Sigmoid colon (tissue), 7 donors: ENCODE results near the gene STK32B. TPM values are rescaled to one million over a fixed set of nuclear protein-coding genes. Genes with fewer than 3 reads are reported as not detected.
A peak's percentile ranks its signal among the peaks of the same experiment; 100 is the strongest.

ENCODE experiments used
- DNase-seq: peaks from one replicate; pipeline ENCODE4 v3.0.0-alpha.2; 2019
- H3K27ac ChIP-seq, 4 donors: fragments of 200-600 bp; sonication (generic); one replicate each; pipeline ENCODE4 v1.5.1; 2016 to 2019; ENCODE audit warnings: mild to moderate bottlenecking in 1 of 4
- H3K27me3 ChIP-seq, 3 donors: fragments of 200-600 bp; sonication (generic); one replicate each; pipeline ENCODE4 v1.5.1; 2019; ENCODE audit warnings: mild to moderate bottlenecking in 1 of 3
- H3K36me3 ChIP-seq, 4 donors: fragments of 200-600 bp; sonication (generic); one replicate each; pipeline ENCODE4 v1.5.1; 2016 to 2019
- H3K4me1 ChIP-seq, 4 donors: fragments of 200-600 bp; sonication (generic); one replicate each; pipeline ENCODE4 v1.5.1; 2017 to 2019
- H3K4me3 ChIP-seq, 4 donors: fragments of 200-600 bp; sonication (generic); one replicate each; pipeline ENCODE4 v1.5.1; 2017 to 2019; ENCODE audit warnings: mild to moderate bottlenecking in 2 of 4, moderate library complexity in 1 of 4
- H3K9me3 ChIP-seq, 4 donors: fragments of 200-600 bp in 3 of 4; sonication (generic) in 3 of 4; one replicate each; pipeline versions ENCODE4 v1.5.1 to v1.6.1; 2013 to 2019
- CTCF ChIP-seq, 4 experiments: fragments of 450-650 bp in 3 of 4; fragments of 200-600 bp in 1 of 4; IDR thresholded peaks; one replicate each; pipeline ENCODE4 v1.5.1; 2016 to 2019; ENCODE audit warnings: antibody characterized with exemption in 4 of 4, mild to moderate bottlenecking in 3 of 4, moderate library complexity in 2 of 4
- EP300 ChIP-seq, 4 donors: sonication (generic); formaldehyde crosslinking; IDR thresholded peaks; one replicate each; pipeline ENCODE4 v1.6.1; 2017; ENCODE audit warnings: antibody characterized with exemption in 4 of 4
- POLR2A ChIP-seq, 2 donors: fragments of 450-650 bp; IDR thresholded peaks; one replicate each; pipeline ENCODE4 v1.6.1; 2016; ENCODE audit warnings: antibody characterized with exemption in 2 of 2, mild to moderate bottlenecking in 2 of 2, moderate library complexity in 2 of 2
- POLR2AphosphoS5 ChIP-seq, 4 donors: sonication (generic); formaldehyde crosslinking; IDR thresholded peaks; one replicate each; pipeline ENCODE4 v1.6.1; 2017; ENCODE audit warnings: antibody characterized with exemption in 4 of 4
- WGBS, 2 donors: extraction: QIAGEN DNeasy Blood & Tissue Kit; methylation state at CpG; one replicate each; pipeline ENCODE4 v1.1.7; 2013; 5-methylcytosine and 5-hydroxymethylcytosine counted together
- intact Hi-C: fragments of 100-400 bp; cut with DNase I; formaldehyde crosslinking; loops from one replicate; pipeline ENCODE4 v1.15.1; 2023
- polyA plus RNA-seq, 3 donors: library from polyadenylated mRNA; stranded (reverse); fragments of 200-250 nt; gene quantifications; one replicate each; pipeline ENCODE4 v1.2.3, GENCODE V29; 2013
- total RNA-seq, 4 donors: library from RNA; depleted of rRNA; stranded (reverse); fragments of >200 nt; gene quantifications; one replicate each; pipeline ENCODE4 v1.1.0, GENCODE V29; 2016
- donor health status: healthy with polysubstance abuse.
- donor health status: Bipolar disorder and iron deficiency.
- donor health status: healthy.

Gene STK32B
- total and polyA plus RNA-seq, 7 donors: 0.23 to 3.9 (median 1.8) TPM

DNA sequence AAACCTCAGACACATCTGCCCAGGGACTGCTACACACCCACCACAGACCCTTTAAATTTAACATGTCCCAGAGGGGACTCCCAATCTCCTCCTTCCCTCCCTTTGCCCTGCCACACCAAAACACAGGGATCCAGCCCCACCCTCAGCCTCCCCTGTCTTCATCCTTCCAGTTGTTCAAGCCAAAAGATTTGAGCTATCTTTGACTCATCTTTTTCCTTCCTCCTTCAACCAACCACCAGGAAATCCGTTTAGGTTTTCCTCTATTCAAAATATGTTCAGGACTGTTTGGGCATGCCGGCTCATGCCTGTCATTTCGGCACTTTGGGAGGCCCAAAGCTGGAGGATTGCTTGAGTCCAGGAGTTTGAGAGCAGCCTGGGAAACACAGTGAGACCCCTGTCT lies 6.9 kb upstream of the STK32B start:
- intact Hi-C loops: no loop called here

DNA sequence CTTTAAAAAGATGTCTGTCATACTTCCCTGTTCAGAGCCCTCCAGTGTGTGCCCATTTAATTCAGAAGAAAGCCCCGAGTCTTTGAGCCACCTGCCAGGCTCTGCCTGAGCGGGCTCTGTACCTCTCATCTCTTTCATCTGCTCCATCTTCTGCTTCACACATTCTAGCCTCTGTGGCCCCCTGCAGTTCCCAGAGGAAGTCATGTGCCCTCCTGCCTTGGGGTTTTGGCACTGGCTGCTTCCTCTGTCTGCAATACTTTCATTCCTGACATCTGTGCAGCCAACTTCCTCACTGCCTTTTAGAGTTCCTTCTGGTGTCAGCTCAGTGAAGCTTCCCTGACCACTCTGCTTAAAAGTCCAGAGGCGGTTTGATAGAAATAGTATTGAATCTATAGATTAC lies 6.2 kb upstream of the STK32B start:
- Histone ChIP-seq H3K9me3 (no peaks in the 10 kb centered on the region), H3K27ac (no peak overlapping the region), H3K36me3 (no peaks in the 10 kb centered on the region), H3K4me1 (peaks cover 0 to under 1% (median under 1%) of the 10 kb centered on the region in 4 donors), H3K27me3 (no peaks in the 10 kb centered on the region), H3K4me3 (no peak overlapping the region)
- intact Hi-C loops: no loop called here
- TF ChIP-seq EP300 (IDR thresholded peaks at IDR 0.05) (no peak), CTCF (IDR thresholded peaks at IDR 0.05) (no peak), POLR2A (IDR thresholded peaks at IDR 0.05) (no peak), POLR2AphosphoS5 (IDR thresholded peaks at IDR 0.05) (no peak)
- DNase-seq: no peak
- 35 to 63% methylated on average over 3 of the region's 3 CpGs for WGBS, 2 donors

More for the DNA sequence above, 6.9 kb upstream of the STK32B start:
- Histone ChIP-seq H3K9me3 (no peaks in the 10 kb centered on the region), H3K4me3 (no peak overlapping the region), H3K27ac (no peak overlapping the region), H3K4me1 (no peaks in the 10 kb centered on the region), H3K36me3 (no peaks in the 10 kb centered on the region), H3K27me3 (no peaks in the 10 kb centered on the region)
- DNase-seq: no peak
- 47 to 70% methylated on average over 3 of the region's 3 CpGs for WGBS, 2 donors
- TF ChIP-seq CTCF (IDR thresholded peaks at IDR 0.05) (no peak), POLR2AphosphoS5 (IDR thresholded peaks at IDR 0.05) (no peak), EP300 (IDR thresholded peaks at IDR 0.05) (no peak), POLR2A (IDR thresholded peaks at IDR 0.05) (no peak)

DNA sequence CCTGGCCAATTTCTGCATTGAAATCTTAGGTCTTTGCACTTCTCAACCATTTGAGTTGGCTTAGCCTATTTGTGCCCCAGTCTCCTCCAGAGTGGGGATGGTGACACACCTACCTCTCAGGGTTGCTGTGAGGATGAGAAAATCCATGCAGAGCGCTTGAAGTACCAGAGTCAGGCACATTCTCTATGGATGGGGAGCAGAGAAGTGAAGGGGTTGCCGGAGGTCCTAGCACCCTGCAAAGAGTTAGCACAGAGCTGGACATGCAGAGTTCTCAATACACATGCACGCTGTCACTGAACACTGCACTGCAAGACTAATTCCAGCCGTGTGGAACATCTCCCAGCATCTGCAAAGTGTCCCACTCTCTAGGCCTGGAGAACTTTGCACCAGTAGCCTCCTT lies 2.6 kb upstream of the STK32B start:
- Histone ChIP-seq H3K36me3 (no peaks in the 10 kb centered on the region), H3K27ac (no peak overlapping the region), H3K4me1 (peaks cover 0 to 22% (median 18%) of the 10 kb centered on the region in 4 donors), H3K9me3 (no peaks in the 10 kb centered on the region), H3K4me3 (no peak overlapping the region), H3K27me3 (no peaks in the 10 kb centered on the region)
- 83 to 87% methylated on average over 4 of the region's 4 CpGs for WGBS, 2 donors
- intact Hi-C loops: no loop called here
- DNase-seq: no peak
- TF ChIP-seq POLR2AphosphoS5 (IDR thresholded peaks at IDR 0.05) (no peak), CTCF (IDR thresholded peaks at IDR 0.05) (no peak), POLR2A (IDR thresholded peaks at IDR 0.05) (no peak), EP300 (IDR thresholded peaks at IDR 0.05) (no peak)

DNA sequence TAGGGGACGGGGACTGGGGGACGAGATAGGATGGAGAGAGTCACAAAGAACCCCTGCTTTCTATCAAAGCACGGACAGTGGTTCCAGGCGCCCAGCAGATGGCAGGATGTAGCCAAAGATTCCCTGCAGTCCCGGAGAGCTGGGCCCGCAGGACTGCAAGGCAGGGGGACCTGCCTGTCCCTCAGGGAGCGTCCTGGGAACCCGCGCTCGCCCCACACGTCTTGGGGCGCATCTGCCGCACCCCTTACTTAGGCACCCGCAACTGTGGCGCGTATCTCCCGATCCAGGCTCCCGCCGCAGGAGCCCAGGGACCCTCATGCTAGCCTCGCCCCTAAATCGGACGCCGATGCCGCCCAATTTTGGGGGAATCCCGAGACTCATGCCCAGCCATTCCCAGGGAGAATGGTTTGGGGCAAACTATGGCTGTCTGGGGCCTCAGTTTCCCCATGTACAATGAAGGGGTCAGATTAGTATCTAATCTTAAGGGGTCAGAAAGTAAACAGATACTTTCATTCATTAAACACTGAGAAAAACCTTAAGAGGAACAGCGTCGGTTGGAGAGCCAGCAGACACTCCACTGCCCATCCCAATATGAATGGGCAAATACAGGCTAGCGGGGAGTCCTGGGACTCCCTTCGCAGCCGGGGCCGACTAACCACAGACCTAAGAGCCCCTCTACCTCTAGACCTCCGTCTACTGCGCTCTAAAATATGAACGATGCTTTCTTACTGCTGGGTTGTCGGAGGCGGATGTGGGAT lies 581 bp upstream of the STK32B start:
- TF ChIP-seq POLR2AphosphoS5 (IDR thresholded peaks at IDR 0.05) (peak in 1 of 4 donors; percentile 26), EP300 (IDR thresholded peaks at IDR 0.05) (no peak), CTCF (IDR thresholded peaks at IDR 0.05) (peak; percentile 19 to 66 (median 44))
- Histone ChIP-seq H3K4me1 (peaks cover 0 to 22% (median 18%) of the 10 kb centered on the region in 4 donors), H3K36me3 (no peaks in the 10 kb centered on the region), H3K27me3 (no peaks in the 10 kb centered on the region), H3K4me3 (peak overlapping the region; percentile 32 to 60 (median 52)), H3K9me3 (no peaks in the 10 kb centered on the region), H3K27ac (peak overlapping the region; percentile 10 to 60 (median 36))
- WGBS, 2 donors: 2 to 7% methylated on average over 36 of the region's 36 CpGs
- DNase-seq: peak; percentile 87
- intact Hi-C loops: loop anchor here (2.0 to 10.0 kb wide), 3 partner anchors 56 to 764 kb away; no protein-coding TSS in a partner anchor
